GM12874 (cell line): ENCODE measurements around the gene C2CD2.

ENCODE experiments used
- TF ChIP-seq, protein P1 (sequence below): IDR thresholded peaks from 2 replicates; pipeline ENCODE4 v1.5.1; 2011; ENCODE audit warnings: low read depth, mild to moderate bottlenecking, control low read depth, low read length, moderate library complexity; ENCODE audit not compliant: insufficient read depth

C2CD2 gene

DNA sequence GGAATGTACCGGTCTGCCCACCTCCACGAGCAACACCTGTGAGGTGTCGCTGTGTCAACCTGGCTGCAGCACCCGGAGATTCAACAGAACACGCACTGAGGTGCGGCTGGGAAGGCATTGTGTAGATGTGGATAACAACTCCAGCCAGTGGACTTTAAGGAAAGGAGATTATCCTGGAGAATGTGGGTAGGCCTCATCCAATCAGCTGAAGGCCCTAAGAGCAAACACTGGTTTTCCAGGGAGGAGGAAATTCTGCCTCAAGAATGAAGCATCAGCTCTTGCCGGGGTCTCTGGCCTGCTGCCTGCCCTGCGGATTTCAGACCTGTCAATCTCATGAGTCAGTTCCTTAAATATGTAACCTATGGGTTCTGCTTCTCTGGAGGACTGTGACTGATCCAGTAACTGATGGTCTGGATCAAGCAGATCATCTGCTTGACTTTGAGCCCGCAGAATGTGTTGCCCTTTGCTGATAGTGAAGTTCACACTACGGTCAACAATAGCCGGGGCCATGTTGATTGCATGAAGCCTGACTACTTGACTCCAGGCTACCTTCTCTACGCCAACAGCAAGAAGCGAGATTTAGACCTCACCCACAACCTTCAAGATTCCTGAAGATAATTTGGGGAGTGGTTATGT is 58.8 kb downstream of the C2CD2 start:
- TF ChIP-seq, protein P1, sequence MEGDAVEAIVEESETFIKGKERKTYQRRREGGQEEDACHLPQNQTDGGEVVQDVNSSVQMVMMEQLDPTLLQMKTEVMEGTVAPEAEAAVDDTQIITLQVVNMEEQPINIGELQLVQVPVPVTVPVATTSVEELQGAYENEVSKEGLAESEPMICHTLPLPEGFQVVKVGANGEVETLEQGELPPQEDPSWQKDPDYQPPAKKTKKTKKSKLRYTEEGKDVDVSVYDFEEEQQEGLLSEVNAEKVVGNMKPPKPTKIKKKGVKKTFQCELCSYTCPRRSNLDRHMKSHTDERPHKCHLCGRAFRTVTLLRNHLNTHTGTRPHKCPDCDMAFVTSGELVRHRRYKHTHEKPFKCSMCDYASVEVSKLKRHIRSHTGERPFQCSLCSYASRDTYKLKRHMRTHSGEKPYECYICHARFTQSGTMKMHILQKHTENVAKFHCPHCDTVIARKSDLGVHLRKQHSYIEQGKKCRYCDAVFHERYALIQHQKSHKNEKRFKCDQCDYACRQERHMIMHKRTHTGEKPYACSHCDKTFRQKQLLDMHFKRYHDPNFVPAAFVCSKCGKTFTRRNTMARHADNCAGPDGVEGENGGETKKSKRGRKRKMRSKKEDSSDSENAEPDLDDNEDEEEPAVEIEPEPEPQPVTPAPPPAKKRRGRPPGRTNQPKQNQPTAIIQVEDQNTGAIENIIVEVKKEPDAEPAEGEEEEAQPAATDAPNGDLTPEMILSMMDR, result no peak

DNA sequence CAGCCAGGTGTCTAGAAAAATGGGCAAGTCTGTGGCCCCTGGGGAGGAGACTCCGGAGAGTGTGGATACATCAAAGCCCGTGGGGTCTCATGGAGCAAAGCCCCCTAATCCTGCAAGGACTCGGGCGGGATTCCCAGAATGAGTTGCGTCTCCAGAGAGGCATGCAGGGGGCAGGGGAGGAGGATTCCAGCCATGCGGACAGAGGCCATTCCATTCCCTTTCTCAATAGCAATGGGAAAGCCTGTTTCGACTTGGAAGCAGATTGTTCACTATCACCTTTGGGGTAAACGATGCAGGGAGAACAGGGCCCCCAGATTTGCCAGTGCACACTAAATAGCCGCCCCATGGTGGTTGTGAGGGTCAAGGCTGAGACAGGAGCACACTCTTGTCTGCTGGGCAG is 59.3 kb downstream of the C2CD2 start:
- TF ChIP-seq, protein P1, result no peak

DNA sequence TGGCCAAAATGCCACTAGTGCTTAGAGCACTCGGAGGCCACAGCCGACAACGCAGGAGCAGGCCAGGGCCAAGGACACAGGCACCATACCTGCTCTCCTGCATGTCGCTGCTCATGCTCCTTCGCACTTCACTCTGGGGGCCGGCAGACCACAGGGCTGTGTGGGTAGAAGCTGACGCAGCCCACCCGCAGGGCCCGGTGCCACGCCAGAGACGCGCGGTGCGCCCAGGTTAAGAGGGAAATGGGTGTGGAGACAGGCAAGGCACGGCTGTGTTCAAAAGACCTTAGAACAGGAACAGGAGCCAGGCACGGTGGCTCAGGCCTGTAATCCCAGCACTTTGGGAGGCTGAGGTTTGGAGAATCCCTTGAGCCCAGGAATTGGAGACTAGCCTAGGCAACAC is 61.1 kb downstream of the C2CD2 start:
- TF ChIP-seq, protein P1, result no peak

DNA sequence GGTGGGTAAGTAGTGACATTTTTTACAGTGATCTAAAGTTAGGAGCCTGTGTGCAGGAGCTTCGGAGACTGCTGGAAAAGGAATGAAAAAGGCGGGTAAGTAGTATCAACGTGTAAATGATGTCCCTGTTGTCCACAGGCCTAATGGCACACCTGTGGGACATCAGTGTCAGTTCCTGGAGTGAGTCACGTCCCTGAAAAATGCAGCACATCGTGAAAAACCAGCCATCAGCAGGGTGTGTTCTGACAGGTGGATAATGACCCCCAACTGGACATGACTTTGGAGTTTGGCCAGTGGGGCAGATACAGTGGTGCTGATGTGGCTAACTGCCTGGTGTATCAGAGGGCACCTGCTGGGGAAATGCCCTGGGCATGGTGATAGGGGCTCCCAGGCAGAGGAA is 62.7 kb downstream of the C2CD2 start:
- TF ChIP-seq, protein P1, result no peak

DNA sequence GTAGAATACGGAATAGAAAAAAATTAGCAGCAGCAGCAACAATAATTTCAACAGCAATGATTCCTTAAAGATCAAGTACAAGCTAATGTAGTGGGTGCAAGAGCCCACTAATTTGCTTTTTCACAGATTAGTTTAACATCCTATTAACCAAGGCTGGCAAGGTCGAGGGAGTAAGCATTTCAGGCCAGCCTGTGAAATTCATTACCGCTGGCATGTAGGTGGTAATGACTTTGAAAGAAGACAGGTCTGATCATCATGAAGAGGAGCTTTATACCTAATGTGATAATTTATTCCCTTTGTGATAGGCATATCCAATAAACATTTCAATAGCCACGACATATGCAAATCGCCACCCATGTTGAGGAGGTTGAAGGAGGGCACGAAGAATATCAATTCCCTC is 63.5 kb downstream of the C2CD2 start:
- TF ChIP-seq, protein P1, result no peak

DNA sequence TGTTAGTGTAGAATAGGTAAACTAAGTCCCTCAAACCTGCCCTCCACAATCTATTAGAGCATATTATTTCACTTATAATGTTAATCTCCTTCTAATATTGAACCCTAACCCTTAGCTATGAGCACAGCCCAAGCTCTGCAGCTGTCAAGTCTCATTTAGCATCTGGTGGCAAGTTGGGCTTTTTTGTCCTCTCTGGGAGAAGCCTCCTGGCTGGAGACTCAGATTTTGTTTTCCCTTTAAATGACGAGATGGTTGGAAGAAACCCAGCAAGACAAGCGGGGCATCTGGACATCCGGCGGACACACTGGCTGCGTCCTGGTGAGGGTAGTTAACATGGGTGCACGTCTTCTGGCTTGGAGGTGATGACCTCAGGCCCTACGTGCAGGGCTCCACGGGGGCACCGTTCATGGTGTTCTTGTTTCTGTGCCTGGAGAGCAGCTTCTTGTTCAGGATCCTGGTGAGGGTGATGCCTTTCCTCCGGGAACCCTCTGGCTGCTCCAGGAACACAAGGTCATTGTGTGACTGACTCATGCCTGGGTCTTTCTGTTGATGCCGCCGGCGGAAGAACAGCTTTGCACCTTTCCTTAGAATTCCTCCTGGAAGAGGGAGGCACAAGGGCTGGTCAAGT is 65.0 kb downstream of the C2CD2 start:
- TF ChIP-seq, protein P1, result no peak

DNA sequence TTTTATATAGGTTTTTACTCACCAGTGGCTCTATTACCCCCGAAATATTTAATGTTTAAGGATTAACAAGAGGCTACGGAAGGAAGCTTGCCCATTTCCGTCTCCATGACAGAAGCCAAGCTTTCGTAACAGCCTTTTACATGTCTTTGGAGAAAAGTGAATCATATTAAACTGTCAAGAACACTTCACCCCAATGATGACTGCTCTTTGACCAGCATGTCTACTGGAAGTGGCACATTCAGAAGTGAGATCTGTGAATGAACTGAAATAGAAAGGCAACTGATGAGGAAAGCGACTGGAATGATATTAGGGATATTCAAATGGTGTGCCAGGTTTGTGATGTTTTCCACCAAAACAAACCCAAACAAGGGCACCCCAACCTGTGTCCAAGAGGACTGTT is 66.2 kb downstream of the C2CD2 start:
- TF ChIP-seq, protein P1, result no peak

DNA sequence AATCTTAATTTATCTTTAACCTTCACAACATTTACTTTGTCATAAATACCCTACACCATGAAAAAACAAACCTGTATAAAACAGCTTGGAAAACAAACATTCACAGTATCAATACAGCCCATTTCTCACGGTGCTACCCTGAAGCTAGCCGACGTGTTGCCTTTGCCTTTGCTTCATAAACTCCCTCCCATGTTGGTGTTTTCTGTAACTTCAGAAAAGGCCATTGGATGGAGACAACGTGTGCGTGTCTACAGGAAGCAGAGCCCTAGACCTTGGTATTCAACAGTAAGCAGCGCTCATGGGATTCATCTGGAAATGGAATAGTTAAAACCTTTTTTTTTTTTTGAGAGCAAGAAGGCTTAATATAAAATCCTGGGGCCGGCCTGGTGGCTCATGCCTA is 67.5 kb downstream of the C2CD2 start:
- TF ChIP-seq, protein P1, result no peak
